ENCODE measurements around the gene LY86.

Gene LY86

DNA sequence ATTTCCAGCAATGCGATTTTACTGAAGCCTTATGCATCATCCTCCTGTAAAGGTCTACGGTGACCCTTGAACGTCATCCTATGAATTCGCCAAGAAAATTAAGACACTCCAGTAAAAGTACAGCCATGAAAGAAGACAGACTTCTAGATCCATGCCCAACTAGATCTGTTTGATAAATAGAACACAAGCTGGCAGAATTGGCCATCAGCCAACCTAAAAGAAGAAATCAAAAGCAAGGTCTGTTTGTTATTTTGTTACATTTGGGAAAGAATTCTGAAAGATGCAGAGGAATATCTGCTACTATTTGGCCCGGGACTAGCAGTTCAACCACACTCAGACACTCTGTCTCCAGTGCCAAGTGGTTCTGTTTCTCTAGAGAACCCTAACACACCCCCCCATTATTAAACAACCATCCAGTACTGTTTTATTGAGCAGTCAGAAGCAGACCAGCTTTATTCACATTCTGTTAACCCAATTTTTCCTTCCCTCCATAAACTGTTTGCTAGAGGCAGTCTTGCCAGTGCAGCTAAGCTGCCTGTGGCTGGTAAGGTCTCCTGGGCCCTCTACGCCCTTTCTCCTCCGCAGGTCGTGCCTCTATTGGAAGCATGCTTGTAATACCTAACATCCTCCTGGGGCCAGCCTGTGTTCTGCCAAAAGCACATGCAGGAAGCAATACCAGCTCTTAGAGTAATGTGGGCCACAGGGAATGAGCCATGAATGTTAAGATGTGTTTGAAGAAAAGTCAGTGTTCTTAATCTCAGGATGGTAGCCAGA is 30.7 kb downstream of the LY86 start:
- no peak for TF ChIP-seq FOXK2 (IDR thresholded peaks at IDR 0.05)
- TF ChIP-seq SP1 (IDR thresholded peaks at IDR 0.05), result no peak
- no peak for TF ChIP-seq ZNF384 (IDR thresholded peaks at IDR 0.05)
- TF ChIP-seq ELF4 (IDR thresholded peaks at IDR 0.05), result no peak
- no peak for TF ChIP-seq FOXA1 (IDR thresholded peaks at IDR 0.05)
- TF ChIP-seq CTBP1 (IDR thresholded peaks at IDR 0.05; ENCODE audit: borderline replicate concordance), result no peak
- TF ChIP-seq HDGF (IDR thresholded peaks at IDR 0.05; ENCODE audit: borderline replicate concordance), result no peak
- TF ChIP-seq SUZ12 (IDR thresholded peaks at IDR 0.05), result no peak
- TF ChIP-seq, protein P1, sequence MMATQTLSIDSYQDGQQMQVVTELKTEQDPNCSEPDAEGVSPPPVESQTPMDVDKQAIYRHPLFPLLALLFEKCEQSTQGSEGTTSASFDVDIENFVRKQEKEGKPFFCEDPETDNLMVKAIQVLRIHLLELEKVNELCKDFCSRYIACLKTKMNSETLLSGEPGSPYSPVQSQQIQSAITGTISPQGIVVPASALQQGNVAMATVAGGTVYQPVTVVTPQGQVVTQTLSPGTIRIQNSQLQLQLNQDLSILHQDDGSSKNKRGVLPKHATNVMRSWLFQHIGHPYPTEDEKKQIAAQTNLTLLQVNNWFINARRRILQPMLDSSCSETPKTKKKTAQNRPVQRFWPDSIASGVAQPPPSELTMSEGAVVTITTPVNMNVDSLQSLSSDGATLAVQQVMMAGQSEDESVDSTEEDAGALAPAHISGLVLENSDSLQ (IDR thresholded peaks at IDR 0.05), result no peak
- no peak for TF ChIP-seq L3MBTL2 (conservative IDR thresholded peaks at IDR 0.05)
- TF ChIP-seq ARNT (IDR thresholded peaks at IDR 0.05), result no peak
- no peak for TF ChIP-seq BHLHE40 (IDR thresholded peaks at IDR 0.05; ENCODE audit: borderline replicate concordance)
- no peak for TF ChIP-seq TARDBP (IDR thresholded peaks at IDR 0.05)
- no peak for TF ChIP-seq FOXM1 (IDR thresholded peaks at IDR 0.05; ENCODE audit: borderline replicate concordance)
- no peak for TF ChIP-seq LEF1 (IDR thresholded peaks at IDR 0.05; ENCODE audit: borderline replicate concordance)
- no peak for TF ChIP-seq NFRKB (IDR thresholded peaks at IDR 0.05)
- ChIA-PET POLR2A (no interaction called here), CTCF (no interaction called here)
- no peak for DNase-seq (ENCODE audit: extremely low spot score)

GRCh38 chr6:6620766-6621425 is 32.4 kb downstream of the LY86 start:
- ChIA-PET POLR2A (no interaction called here), CTCF (no interaction called here)
- no peak for TF ChIP-seq BHLHE40 (IDR thresholded peaks at IDR 0.05; ENCODE audit: borderline replicate concordance)
- TF ChIP-seq HDGF (IDR thresholded peaks at IDR 0.05; ENCODE audit: borderline replicate concordance), result no peak
- TF ChIP-seq FOXK2 (IDR thresholded peaks at IDR 0.05), result no peak
- no peak for TF ChIP-seq CTBP1 (IDR thresholded peaks at IDR 0.05; ENCODE audit: borderline replicate concordance)
- TF ChIP-seq SUZ12 (IDR thresholded peaks at IDR 0.05), result no peak
- TF ChIP-seq ELF4 (IDR thresholded peaks at IDR 0.05), result no peak
- TF ChIP-seq L3MBTL2 (conservative IDR thresholded peaks at IDR 0.05), result no peak
- no peak for TF ChIP-seq ARNT (IDR thresholded peaks at IDR 0.05)
- DNase-seq (ENCODE audit: extremely low spot score), result no peak

DNA sequence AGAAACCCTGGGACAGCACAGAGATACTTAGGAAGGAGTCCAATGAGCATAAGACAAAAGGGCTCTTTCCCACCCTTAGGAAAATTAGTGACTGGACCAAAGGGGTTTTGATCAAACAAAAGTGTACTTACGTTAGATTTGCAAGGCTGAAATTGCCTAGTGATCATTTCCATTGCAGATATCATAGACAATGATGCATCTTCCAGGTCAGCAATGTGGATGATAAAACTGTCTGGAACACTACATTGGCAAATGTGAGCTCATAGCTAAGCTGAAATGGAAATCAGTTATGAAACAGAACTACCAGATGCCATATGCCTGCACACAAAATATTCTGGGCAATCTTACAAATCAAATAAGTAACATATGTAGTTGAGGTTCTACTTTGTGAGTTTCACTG is 34.0 kb downstream of the LY86 start:
- DNase-seq (ENCODE audit: extremely low spot score), result no peak
- TF ChIP-seq ARNT (IDR thresholded peaks at IDR 0.05), result no peak
- POLR2A ChIA-PET, result no interaction called here
- CTCF ChIA-PET, result no interaction called here

DNA sequence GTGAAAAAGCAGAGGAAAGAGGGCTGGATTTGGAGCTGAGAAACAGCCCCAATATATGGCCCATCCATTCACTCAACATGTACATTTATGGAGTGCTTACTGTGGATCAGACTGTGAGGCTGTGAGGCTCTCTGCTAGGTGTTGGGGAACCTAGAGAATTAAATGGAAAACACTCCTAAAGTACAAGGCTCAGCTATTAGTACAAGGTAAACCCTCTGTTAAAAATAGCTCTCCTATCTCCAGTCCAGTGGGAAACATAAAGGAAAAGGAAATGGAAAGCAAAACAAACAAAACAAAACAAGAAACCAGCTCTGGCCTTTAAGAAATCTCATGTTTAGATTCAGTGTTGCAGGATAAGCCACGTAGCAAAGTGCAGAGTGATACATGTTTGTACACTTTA is 35.0 kb downstream of the LY86 start:
- CTCF ChIA-PET, result no interaction called here
- no peak for TF ChIP-seq NFRKB (IDR thresholded peaks at IDR 0.05)
- TF ChIP-seq TARDBP (IDR thresholded peaks at IDR 0.05), result no peak
- no peak for TF ChIP-seq ARNT (IDR thresholded peaks at IDR 0.05)
- TF ChIP-seq SUZ12 (IDR thresholded peaks at IDR 0.05), result no peak
- TF ChIP-seq LEF1 (IDR thresholded peaks at IDR 0.05; ENCODE audit: borderline replicate concordance), result no peak
- no peak for TF ChIP-seq BHLHE40 (IDR thresholded peaks at IDR 0.05; ENCODE audit: borderline replicate concordance)
- POLR2A ChIA-PET, result no interaction called here
- DNase-seq (ENCODE audit: extremely low spot score), result no peak

GRCh38 chr6:6624269-6624990 is 35.9 kb downstream of the LY86 start:
- POLR2A ChIA-PET, result no interaction called here
- DNase-seq (ENCODE audit: extremely low spot score), result no peak
- CTCF ChIA-PET, result no interaction called here
- no peak for TF ChIP-seq BHLHE40 (IDR thresholded peaks at IDR 0.05; ENCODE audit: borderline replicate concordance)
- no peak for TF ChIP-seq FOXA1 (IDR thresholded peaks at IDR 0.05)
- no peak for TF ChIP-seq ELF4 (IDR thresholded peaks at IDR 0.05)
- TF ChIP-seq, protein P1 (IDR thresholded peaks at IDR 0.05), result no peak
- no peak for TF ChIP-seq ARNT (IDR thresholded peaks at IDR 0.05)
- no peak for TF ChIP-seq ZNF384 (IDR thresholded peaks at IDR 0.05)
- TF ChIP-seq LEF1 (IDR thresholded peaks at IDR 0.05; ENCODE audit: borderline replicate concordance), result no peak
- TF ChIP-seq L3MBTL2 (conservative IDR thresholded peaks at IDR 0.05), result no peak
- TF ChIP-seq HDGF (IDR thresholded peaks at IDR 0.05; ENCODE audit: borderline replicate concordance), result no peak
- no peak for TF ChIP-seq FOXM1 (IDR thresholded peaks at IDR 0.05; ENCODE audit: borderline replicate concordance)
- TF ChIP-seq NFRKB (IDR thresholded peaks at IDR 0.05), result no peak
- no peak for TF ChIP-seq TARDBP (IDR thresholded peaks at IDR 0.05)
- TF ChIP-seq FOXK2 (IDR thresholded peaks at IDR 0.05), result no peak
- no peak for TF ChIP-seq SUZ12 (IDR thresholded peaks at IDR 0.05)

GRCh38 chr6:6626187-6626586 is 37.7 kb downstream of the LY86 start:
- no peak for TF ChIP-seq CTBP1 (IDR thresholded peaks at IDR 0.05; ENCODE audit: borderline replicate concordance)
- TF ChIP-seq TARDBP (IDR thresholded peaks at IDR 0.05), result no peak
- no peak for TF ChIP-seq FOXK2 (IDR thresholded peaks at IDR 0.05)
- TF ChIP-seq SUZ12 (IDR thresholded peaks at IDR 0.05), result no peak
- no peak for TF ChIP-seq LEF1 (IDR thresholded peaks at IDR 0.05; ENCODE audit: borderline replicate concordance)
- TF ChIP-seq ELF4 (IDR thresholded peaks at IDR 0.05), result no peak
- no peak for TF ChIP-seq FOXA1 (IDR thresholded peaks at IDR 0.05)
- no peak for TF ChIP-seq L3MBTL2 (conservative IDR thresholded peaks at IDR 0.05)
- TF ChIP-seq HDGF (IDR thresholded peaks at IDR 0.05; ENCODE audit: borderline replicate concordance), result no peak
- TF ChIP-seq NFRKB (IDR thresholded peaks at IDR 0.05), result no peak
- no peak for TF ChIP-seq BHLHE40 (IDR thresholded peaks at IDR 0.05; ENCODE audit: borderline replicate concordance)
- TF ChIP-seq ZNF384 (IDR thresholded peaks at IDR 0.05), result no peak
- CTCF ChIA-PET, result interaction anchor here (0.6 kb wide), 1 partner anchor 20 kb away, joined by 3 read pairs; no protein-coding TSS in a partner anchor
- POLR2A ChIA-PET, result no interaction called here
- no peak for DNase-seq (ENCODE audit: extremely low spot score)

Measured in HEK293T (cell line).